ENCODE data around the gene SYNE2.
"Not testable (repeated sequence)": the region's sequence is repeated elsewhere in the genome, so short reads cannot be mapped to it uniquely, and the experiment has no call there.

SYNE2 gene

GRCh38 chr14:64158608-64159007, 305.8 kb downstream of the SYNE2 start:
- ChIA-PET POLR2A (no interaction called here), CTCF (no interaction called here)
- DNase-seq (ENCODE audit: low read depth, low spot score), result no peak
- no peak for TF ChIP-seq CTCF (IDR thresholded peaks at IDR 0.05; ENCODE audit: insufficient read depth, low read length, missing control alignments)
- no peak overlapping the region for H3K4me3 ChIP-seq (ENCODE audit: low read depth, low read length)

GRCh38 chr14:64159588-64159987, 306.8 kb downstream of the SYNE2 start:
- ChIA-PET CTCF (no interaction called here), POLR2A (no interaction called here)
- H3K4me3 ChIP-seq (ENCODE audit: low read depth, low read length), result no peak overlapping the region
- no peak for DNase-seq (ENCODE audit: low read depth, low spot score)
- TF ChIP-seq CTCF (IDR thresholded peaks at IDR 0.05; ENCODE audit: insufficient read depth, low read length, missing control alignments), result no peak

GRCh38 chr14:64170181-64170580, 317.4 kb downstream of the SYNE2 start:
- H3K4me3 ChIP-seq (ENCODE audit: low read depth, low read length), result no peak overlapping the region
- DNase-seq (ENCODE audit: low read depth, low spot score), result no peak
- no peak for TF ChIP-seq CTCF (IDR thresholded peaks at IDR 0.05; ENCODE audit: insufficient read depth, low read length, missing control alignments)
- POLR2A ChIA-PET, result no interaction called here
- CTCF ChIA-PET, result no interaction called here

GRCh38 chr14:64174922-64175782, 322.3 kb downstream of the SYNE2 start:
- CTCF ChIA-PET, result interaction anchor here (1.2 kb wide), 1 partner anchor 115 kb away, joined by 3 read pairs; no protein-coding TSS in a partner anchor
- POLR2A ChIA-PET, result no interaction called here
- TF ChIP-seq CTCF (IDR thresholded peaks at IDR 0.05; ENCODE audit: insufficient read depth, low read length, missing control alignments), result no peak
- no peak for DNase-seq (ENCODE audit: low read depth, low spot score)
- H3K4me3 ChIP-seq (ENCODE audit: low read depth, low read length), result no peak overlapping the region

- CTCF ChIA-PET, result no interaction called here
- POLR2A ChIA-PET, result no interaction called here
- no peak for TF ChIP-seq CTCF (IDR thresholded peaks at IDR 0.05; ENCODE audit: insufficient read depth, low read length, missing control alignments)
- H3K4me3 ChIP-seq (ENCODE audit: low read depth, low read length), result no peak overlapping the region
- DNase-seq (ENCODE audit: low read depth, low spot score), result no peak
Measured at GRCh38 chr14:64176330-64176729, 323.5 kb downstream of the SYNE2 start.

GRCh38 chr14:64178814-64179213, 326.0 kb downstream of the SYNE2 start:
- no peak for TF ChIP-seq CTCF (IDR thresholded peaks at IDR 0.05; ENCODE audit: insufficient read depth, low read length, missing control alignments)
- no peak overlapping the region for H3K4me3 ChIP-seq (ENCODE audit: low read depth, low read length)
- DNase-seq (ENCODE audit: low read depth, low spot score), result no peak
- ChIA-PET CTCF (interaction anchor here (0.9 to 1.0 kb wide), 2 partner anchors 10 to 379 kb away, joined by 3 read pairs; no protein-coding TSS in a partner anchor), POLR2A (interaction anchor here (0.6 kb wide), 1 partner anchor 28 kb away, joined by 4 read pairs; no protein-coding TSS in a partner anchor)

- DNase-seq (ENCODE audit: low read depth, low spot score); POLR2A ChIA-PET; H3K4me3 ChIP-seq (ENCODE audit: low read depth, low read length): not testable (repeated sequence)
- CTCF ChIA-PET, result interaction anchor here (1.6 kb wide), 1 partner anchor 10 kb away, joined by 3 read pairs; no protein-coding TSS in a partner anchor
Measured at GRCh38 chr14:64182908-64183307, 330.1 kb downstream of the SYNE2 start.
